ENCODE measurements around the gene STARD3NL.

DNA sequence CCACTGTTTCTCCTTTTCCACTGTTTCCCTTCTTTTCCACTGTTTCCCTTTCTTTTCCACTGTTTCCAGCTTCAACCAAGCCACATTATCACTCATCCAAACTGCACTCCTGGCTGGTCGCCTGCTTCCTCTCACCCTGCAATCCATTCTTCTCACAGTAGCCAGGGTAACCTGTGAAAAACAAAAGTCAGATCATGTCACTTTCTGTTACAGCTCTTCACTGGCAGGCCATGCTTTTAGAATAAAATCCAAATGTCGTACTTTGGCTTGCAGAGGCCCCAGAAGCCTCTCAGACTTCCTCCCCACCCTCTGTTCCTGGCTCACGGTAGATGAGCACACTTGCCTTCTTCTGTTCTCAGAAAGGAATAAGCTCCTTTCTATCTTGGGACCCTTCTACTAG, 33.9 kb downstream of the STARD3NL start:
- TF ChIP-seq EZH2 (IDR thresholded peaks at IDR 0.05; ENCODE audit: borderline replicate concordance) (no peak), EZH2phosphoT487 (IDR thresholded peaks at IDR 0.05; ENCODE audit: low read depth, severe bottlenecking, unreplicated experiment) (no peak)
- TF ChIP-seq, protein P1, sequence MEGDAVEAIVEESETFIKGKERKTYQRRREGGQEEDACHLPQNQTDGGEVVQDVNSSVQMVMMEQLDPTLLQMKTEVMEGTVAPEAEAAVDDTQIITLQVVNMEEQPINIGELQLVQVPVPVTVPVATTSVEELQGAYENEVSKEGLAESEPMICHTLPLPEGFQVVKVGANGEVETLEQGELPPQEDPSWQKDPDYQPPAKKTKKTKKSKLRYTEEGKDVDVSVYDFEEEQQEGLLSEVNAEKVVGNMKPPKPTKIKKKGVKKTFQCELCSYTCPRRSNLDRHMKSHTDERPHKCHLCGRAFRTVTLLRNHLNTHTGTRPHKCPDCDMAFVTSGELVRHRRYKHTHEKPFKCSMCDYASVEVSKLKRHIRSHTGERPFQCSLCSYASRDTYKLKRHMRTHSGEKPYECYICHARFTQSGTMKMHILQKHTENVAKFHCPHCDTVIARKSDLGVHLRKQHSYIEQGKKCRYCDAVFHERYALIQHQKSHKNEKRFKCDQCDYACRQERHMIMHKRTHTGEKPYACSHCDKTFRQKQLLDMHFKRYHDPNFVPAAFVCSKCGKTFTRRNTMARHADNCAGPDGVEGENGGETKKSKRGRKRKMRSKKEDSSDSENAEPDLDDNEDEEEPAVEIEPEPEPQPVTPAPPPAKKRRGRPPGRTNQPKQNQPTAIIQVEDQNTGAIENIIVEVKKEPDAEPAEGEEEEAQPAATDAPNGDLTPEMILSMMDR (IDR thresholded peaks at IDR 0.05; ENCODE audit: poor library complexity), result no peak

Measured in hepatocyte (in vitro differentiated cells).